ENCODE results near the gene DNAJB6. TPM values are rescaled to one million over a fixed set of nuclear protein-coding genes. Genes with fewer than 3 reads are reported as not detected.
"Not testable (repeated sequence)": the region's sequence is repeated elsewhere in the genome, so short reads cannot be mapped to it uniquely, and the experiment has no call there.

Gene DNAJB6
- total and polyA plus RNA-seq, 2 experiments from 2014 or later: 92.2 to 110 TPM

GRCh38 chr7:157445956-157446295 lies 109.1 kb downstream of the DNAJB6 start:
- 96% methylated on average over 11 of the region's 11 CpGs for WGBS (ENCODE audit: low lambda C conversion rate, missing lambda C conversion rate)
- no peak for DNase-seq (ENCODE audit: low spot score)
- Histone ChIP-seq H3K9me3 (ENCODE audit: low read depth) (no peaks in the 10 kb centered on the region), H3K27me3 (no peaks in the 10 kb centered on the region), H3K79me2 (no peaks in the 10 kb centered on the region), H3K36me3 (replicated peaks; ENCODE audit: insufficient read depth, low read depth) (no peaks in the 10 kb centered on the region), H3K27ac (no peak overlapping the region), H3K4me3 (no peak overlapping the region), H3K9me2 (replicated peaks; ENCODE audit: insufficient read depth) (no peaks in the 10 kb centered on the region), H3K4me1 (ENCODE audit: insufficient read depth) (no peaks in the 10 kb centered on the region), H4K20me1 (ENCODE audit: insufficient read depth, poor library complexity, severe bottlenecking) (no peaks in the 10 kb centered on the region), H2AFZ (no peak overlapping the region), H3K4me2 (no peak overlapping the region)
- TF ChIP-seq EZH2 (IDR thresholded peaks at IDR 0.05; ENCODE audit: borderline replicate concordance) (no peak), EZH2phosphoT487 (IDR thresholded peaks at IDR 0.05; ENCODE audit: low read depth, severe bottlenecking, unreplicated experiment) (no peak)
- TF ChIP-seq, protein P1, sequence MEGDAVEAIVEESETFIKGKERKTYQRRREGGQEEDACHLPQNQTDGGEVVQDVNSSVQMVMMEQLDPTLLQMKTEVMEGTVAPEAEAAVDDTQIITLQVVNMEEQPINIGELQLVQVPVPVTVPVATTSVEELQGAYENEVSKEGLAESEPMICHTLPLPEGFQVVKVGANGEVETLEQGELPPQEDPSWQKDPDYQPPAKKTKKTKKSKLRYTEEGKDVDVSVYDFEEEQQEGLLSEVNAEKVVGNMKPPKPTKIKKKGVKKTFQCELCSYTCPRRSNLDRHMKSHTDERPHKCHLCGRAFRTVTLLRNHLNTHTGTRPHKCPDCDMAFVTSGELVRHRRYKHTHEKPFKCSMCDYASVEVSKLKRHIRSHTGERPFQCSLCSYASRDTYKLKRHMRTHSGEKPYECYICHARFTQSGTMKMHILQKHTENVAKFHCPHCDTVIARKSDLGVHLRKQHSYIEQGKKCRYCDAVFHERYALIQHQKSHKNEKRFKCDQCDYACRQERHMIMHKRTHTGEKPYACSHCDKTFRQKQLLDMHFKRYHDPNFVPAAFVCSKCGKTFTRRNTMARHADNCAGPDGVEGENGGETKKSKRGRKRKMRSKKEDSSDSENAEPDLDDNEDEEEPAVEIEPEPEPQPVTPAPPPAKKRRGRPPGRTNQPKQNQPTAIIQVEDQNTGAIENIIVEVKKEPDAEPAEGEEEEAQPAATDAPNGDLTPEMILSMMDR (IDR thresholded peaks at IDR 0.05; ENCODE audit: poor library complexity): no peak

DNA sequence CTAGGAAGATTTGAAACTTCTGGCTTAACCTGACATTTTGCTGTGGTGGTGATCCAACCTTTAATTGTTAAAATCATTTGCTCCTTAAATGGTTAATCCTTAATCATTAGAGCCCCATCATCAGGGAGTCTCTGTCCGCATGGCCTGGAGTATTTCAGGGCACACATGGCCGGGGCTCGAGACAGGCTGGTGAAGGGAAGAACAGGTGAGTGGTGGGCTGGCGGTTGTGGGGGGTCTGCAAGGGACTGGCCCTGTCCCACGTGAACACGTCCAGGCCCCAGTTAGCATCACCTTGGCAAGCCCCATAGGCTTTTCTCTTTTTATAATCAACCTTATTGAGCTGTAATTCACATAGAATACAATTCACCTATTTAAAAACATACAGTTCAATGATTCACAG lies 109.5 kb downstream of the DNAJB6 start:
- H3K4me3 ChIP-seq: no peak overlapping the region
- TF ChIP-seq, protein P1 (IDR thresholded peaks at IDR 0.05; ENCODE audit: poor library complexity): no peak
- TF ChIP-seq EZH2phosphoT487 (IDR thresholded peaks at IDR 0.05; ENCODE audit: low read depth, severe bottlenecking, unreplicated experiment) (no peak), EZH2 (IDR thresholded peaks at IDR 0.05; ENCODE audit: borderline replicate concordance) (no peak)
- WGBS (ENCODE audit: low lambda C conversion rate, missing lambda C conversion rate): 79% methylated on average over 6 of the region's 6 CpGs
- no peaks in the 10 kb centered on the region for H3K9me2 ChIP-seq (replicated peaks; ENCODE audit: insufficient read depth)
- no peak overlapping the region for H3K27ac ChIP-seq
- no peaks in the 10 kb centered on the region for H3K36me3 ChIP-seq (replicated peaks; ENCODE audit: insufficient read depth, low read depth)
- no peaks in the 10 kb centered on the region for H3K9me3 ChIP-seq (ENCODE audit: low read depth)
- H4K20me1 ChIP-seq (ENCODE audit: insufficient read depth, poor library complexity, severe bottlenecking): no peaks in the 10 kb centered on the region
- no peak overlapping the region for H2AFZ ChIP-seq
- DNase-seq (ENCODE audit: low spot score): no peak
- no peak overlapping the region for H3K4me2 ChIP-seq
- no peaks in the 10 kb centered on the region for H3K79me2 ChIP-seq
- H3K4me1 ChIP-seq (ENCODE audit: insufficient read depth): no peaks in the 10 kb centered on the region
- no peaks in the 10 kb centered on the region for H3K27me3 ChIP-seq

DNA sequence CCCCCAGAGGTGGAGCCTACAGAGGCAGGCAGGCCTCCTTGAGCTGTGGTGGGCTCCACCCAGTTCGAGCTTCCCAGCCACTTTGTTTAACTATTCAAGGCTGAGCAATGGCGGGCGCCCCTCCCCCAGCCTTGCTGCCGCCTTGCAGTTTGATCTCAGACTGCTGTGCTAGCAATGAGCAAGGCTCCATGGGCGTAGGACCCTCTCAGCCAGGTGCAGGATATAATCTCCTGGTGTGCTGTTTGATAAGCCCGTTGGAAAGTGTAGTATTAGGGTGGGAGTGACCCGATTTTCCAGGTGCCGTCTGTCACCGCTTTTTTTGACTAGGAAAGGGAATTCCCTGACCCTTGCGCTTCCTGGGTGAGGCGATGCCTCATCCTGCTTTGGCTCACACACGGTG lies 117.2 kb downstream of the DNAJB6 start:
- not testable (repeated sequence) for H4K20me1 ChIP-seq (ENCODE audit: insufficient read depth, poor library complexity, severe bottlenecking); H3K4me2 ChIP-seq; H3K4me3 ChIP-seq; H3K79me2 ChIP-seq; H3K4me1 ChIP-seq (ENCODE audit: insufficient read depth); H3K27ac ChIP-seq; H3K36me3 ChIP-seq (replicated peaks; ENCODE audit: insufficient read depth, low read depth); H3K27me3 ChIP-seq; H2AFZ ChIP-seq; H3K9me2 ChIP-seq (replicated peaks; ENCODE audit: insufficient read depth); H3K9me3 ChIP-seq (ENCODE audit: low read depth); DNase-seq (ENCODE audit: low spot score)
- 91% methylated on average over 12 of the region's 12 CpGs for WGBS (ENCODE audit: low lambda C conversion rate, missing lambda C conversion rate)

DNA sequence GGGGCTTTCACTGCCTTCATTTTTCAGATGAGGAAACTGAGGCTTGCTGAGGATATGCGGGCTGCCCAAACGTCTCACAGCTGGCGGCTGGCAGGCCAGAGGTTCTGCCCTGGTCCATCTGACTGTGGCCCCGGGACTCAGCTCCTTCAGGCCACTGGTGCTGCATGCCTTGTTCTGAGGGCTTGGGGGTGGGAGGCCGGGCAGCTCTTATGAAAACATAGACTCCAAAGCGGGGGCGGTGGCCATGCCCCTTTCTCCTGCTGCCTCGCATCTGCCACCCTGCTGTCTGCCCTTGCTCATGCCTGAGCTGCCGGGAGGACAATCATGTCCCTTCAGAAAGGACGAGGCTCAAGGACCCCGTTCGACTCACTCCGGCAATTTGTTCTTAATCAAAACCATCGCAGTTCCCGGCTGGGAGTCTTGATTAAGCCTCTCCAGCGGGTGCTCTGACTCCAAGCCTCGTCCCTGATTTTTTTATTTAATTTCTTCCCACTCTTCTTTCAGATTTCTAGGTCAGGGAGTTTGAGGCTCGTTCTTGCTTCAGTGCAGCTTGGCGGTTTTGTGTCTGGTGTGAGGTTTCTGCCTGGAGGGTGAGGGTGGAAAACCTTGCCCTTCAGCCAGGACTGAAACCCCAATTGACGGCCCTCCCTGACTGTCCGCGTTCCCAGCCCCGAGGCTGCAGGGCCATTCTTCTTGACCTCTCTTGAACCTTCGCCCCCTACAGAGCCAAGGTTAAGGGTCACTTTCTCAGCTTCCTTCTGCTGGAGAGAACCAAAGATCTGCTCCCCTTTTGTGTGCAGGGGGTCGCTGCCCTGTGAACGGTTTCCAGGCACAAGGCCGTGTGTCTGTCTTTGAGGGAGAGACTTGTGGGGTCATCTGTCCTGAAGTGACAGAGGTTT lies 120.8 kb downstream of the DNAJB6 start:
- DNase-seq (ENCODE audit: low spot score): no peak
- TF ChIP-seq EZH2 (IDR thresholded peaks at IDR 0.05; ENCODE audit: borderline replicate concordance) (no peak), EZH2phosphoT487 (IDR thresholded peaks at IDR 0.05; ENCODE audit: low read depth, severe bottlenecking, unreplicated experiment) (no peak)
- TF ChIP-seq, protein P1 (IDR thresholded peaks at IDR 0.05; ENCODE audit: poor library complexity): no peak
- H4K20me1 ChIP-seq (ENCODE audit: insufficient read depth, poor library complexity, severe bottlenecking): no peaks in the 10 kb centered on the region
- no peaks in the 10 kb centered on the region for H3K9me3 ChIP-seq (ENCODE audit: low read depth)
- H3K4me3 ChIP-seq: no peak overlapping the region
- no peaks in the 10 kb centered on the region for H3K4me1 ChIP-seq (ENCODE audit: insufficient read depth)
- H3K9me2 ChIP-seq (replicated peaks; ENCODE audit: insufficient read depth): no peaks in the 10 kb centered on the region
- H3K36me3 ChIP-seq (replicated peaks; ENCODE audit: insufficient read depth, low read depth): no peaks in the 10 kb centered on the region
- peaks cover 4% of the 10 kb centered on the region for H3K27me3 ChIP-seq
- no peak overlapping the region for H3K27ac ChIP-seq
- no peak overlapping the region for H2AFZ ChIP-seq
- 64% methylated on average over 27 of the region's 27 CpGs for WGBS (ENCODE audit: low lambda C conversion rate, missing lambda C conversion rate)
- H3K4me2 ChIP-seq: no peak overlapping the region
- H3K79me2 ChIP-seq: no peaks in the 10 kb centered on the region

All from hepatocyte (in vitro differentiated cells).